Nephron progenitor cell (in vitro differentiated cells): Measurements from ENCODE around the gene FIGNL2.

Source experiments
- DNase-seq: peaks from one replicate; pipeline ENCODE4 v3.0.0; 2021
- H3K27ac Mint-ChIP-seq: 2 replicates; pipeline ENCODE4 v1.8.0; 2021; ENCODE audit warnings: mild to moderate bottlenecking, moderate library complexity, mixed read lengths
- H3K27me3 Mint-ChIP-seq: 2 replicates; pipeline ENCODE4 v1.8.0; 2021; ENCODE audit warnings: mild to moderate bottlenecking, low read depth, mixed read lengths; ENCODE audit not compliant: poor library complexity
- H3K36me3 Mint-ChIP-seq: 2 replicates; pipeline ENCODE4 v1.8.0; 2021; ENCODE audit warnings: low read depth, mixed read lengths
- H3K4me1 Mint-ChIP-seq: 2 replicates; pipeline ENCODE4 v1.8.0; 2021; ENCODE audit warnings: mixed read lengths
- H3K4me3 Mint-ChIP-seq: 2 replicates; pipeline ENCODE4 v1.8.0; 2021; ENCODE audit warnings: mild to moderate bottlenecking, moderate library complexity, mixed read lengths
- H3K9me3 Mint-ChIP-seq: 2 replicates; pipeline ENCODE4 v1.8.0; 2021; ENCODE audit warnings: mild to moderate bottlenecking, moderate library complexity, mixed read lengths
- CTCF ChIP-seq: fragments of 200-600 bp; sonication (generic); IDR thresholded peaks from 2 replicates; pipeline ENCODE4 v1.5.0; 2021; ENCODE audit warnings: antibody characterized with exemption

FIGNL2 gene

GRCh38 chr12:51848841-51849735 is 570 bp upstream of the FIGNL2 start:
- H3K9me3 Mint-ChIP-seq, result no peaks in the 10 kb centered on the region
- no peak for TF ChIP-seq CTCF
- H3K36me3 Mint-ChIP-seq, result peaks cover 4% of the 10 kb centered on the region
- H3K27ac Mint-ChIP-seq, result no peak overlapping the region
- no peaks in the 10 kb centered on the region for H3K27me3 Mint-ChIP-seq
- H3K4me3 Mint-ChIP-seq, result peak overlapping the region; percentile 67
- H3K4me1 Mint-ChIP-seq, result peaks cover 73% of the 10 kb centered on the region
- peak; percentile 79 for DNase-seq

- DNase-seq, result peak; percentile 75
- Mint-ChIP-seq H3K4me1 (peaks cover 73% of the 10 kb centered on the region), H3K9me3 (no peaks in the 10 kb centered on the region), H3K4me3 (peak overlapping the region; percentile 89), H3K36me3 (no peaks in the 10 kb centered on the region), H3K27ac (peak overlapping the region; percentile 94), H3K27me3 (no peaks in the 10 kb centered on the region)
- no peak for TF ChIP-seq CTCF
Observed at GRCh38 chr12:51847643-51848325, 734 bp downstream of the FIGNL2 start.

- TF ChIP-seq CTCF, result no peak
- peak; percentile 88 for DNase-seq
- Mint-ChIP-seq H3K27me3 (no peaks in the 10 kb centered on the region), H3K36me3 (no peaks in the 10 kb centered on the region), H3K9me3 (no peaks in the 10 kb centered on the region), H3K27ac (peak overlapping the region; percentile 42), H3K4me1 (peaks cover 73% of the 10 kb centered on the region), H3K4me3 (peak overlapping the region; percentile 89)
Observed at GRCh38 chr12:51846911-51847642, 1.4 kb downstream of the FIGNL2 start.

GRCh38 chr12:51846271-51846691 is 2.2 kb downstream of the FIGNL2 start:
- peak overlapping the region; percentile 77 for H3K27ac Mint-ChIP-seq
- H3K36me3 Mint-ChIP-seq, result no peaks in the 10 kb centered on the region
- peak overlapping the region; percentile 89 for H3K4me3 Mint-ChIP-seq
- DNase-seq, result no peak
- H3K4me1 Mint-ChIP-seq, result peaks cover 73% of the 10 kb centered on the region
- H3K27me3 Mint-ChIP-seq, result no peaks in the 10 kb centered on the region
- TF ChIP-seq CTCF, result no peak
- H3K9me3 Mint-ChIP-seq, result no peaks in the 10 kb centered on the region

- Mint-ChIP-seq H3K4me3 (peak overlapping the region; percentile 89), H3K27ac (no peak overlapping the region), H3K9me3 (no peaks in the 10 kb centered on the region), H3K4me1 (peaks cover 69% of the 10 kb centered on the region), H3K36me3 (no peaks in the 10 kb centered on the region), H3K27me3 (no peaks in the 10 kb centered on the region)
- no peak for DNase-seq
- no peak for TF ChIP-seq CTCF
Observed at GRCh38 chr12:51845482-51845881, 3.0 kb downstream of the FIGNL2 start.
